ENCODE data around the gene GALR2.

- TF ChIP-seq POLR2AphosphoS5 (IDR thresholded peaks at IDR 0.05; ENCODE audit: low read depth, low read length), result 0 out of 2 replicates have a peak, but pooled peaks have one; percentile 14
- TF ChIP-seq CTCF (IDR thresholded peaks at IDR 0.05), result no peak
- no peak for TF ChIP-seq SIN3A (IDR thresholded peaks at IDR 0.05; ENCODE audit: borderline replicate concordance, insufficient read depth, low read depth, low read length)
- TF ChIP-seq, protein P1, sequence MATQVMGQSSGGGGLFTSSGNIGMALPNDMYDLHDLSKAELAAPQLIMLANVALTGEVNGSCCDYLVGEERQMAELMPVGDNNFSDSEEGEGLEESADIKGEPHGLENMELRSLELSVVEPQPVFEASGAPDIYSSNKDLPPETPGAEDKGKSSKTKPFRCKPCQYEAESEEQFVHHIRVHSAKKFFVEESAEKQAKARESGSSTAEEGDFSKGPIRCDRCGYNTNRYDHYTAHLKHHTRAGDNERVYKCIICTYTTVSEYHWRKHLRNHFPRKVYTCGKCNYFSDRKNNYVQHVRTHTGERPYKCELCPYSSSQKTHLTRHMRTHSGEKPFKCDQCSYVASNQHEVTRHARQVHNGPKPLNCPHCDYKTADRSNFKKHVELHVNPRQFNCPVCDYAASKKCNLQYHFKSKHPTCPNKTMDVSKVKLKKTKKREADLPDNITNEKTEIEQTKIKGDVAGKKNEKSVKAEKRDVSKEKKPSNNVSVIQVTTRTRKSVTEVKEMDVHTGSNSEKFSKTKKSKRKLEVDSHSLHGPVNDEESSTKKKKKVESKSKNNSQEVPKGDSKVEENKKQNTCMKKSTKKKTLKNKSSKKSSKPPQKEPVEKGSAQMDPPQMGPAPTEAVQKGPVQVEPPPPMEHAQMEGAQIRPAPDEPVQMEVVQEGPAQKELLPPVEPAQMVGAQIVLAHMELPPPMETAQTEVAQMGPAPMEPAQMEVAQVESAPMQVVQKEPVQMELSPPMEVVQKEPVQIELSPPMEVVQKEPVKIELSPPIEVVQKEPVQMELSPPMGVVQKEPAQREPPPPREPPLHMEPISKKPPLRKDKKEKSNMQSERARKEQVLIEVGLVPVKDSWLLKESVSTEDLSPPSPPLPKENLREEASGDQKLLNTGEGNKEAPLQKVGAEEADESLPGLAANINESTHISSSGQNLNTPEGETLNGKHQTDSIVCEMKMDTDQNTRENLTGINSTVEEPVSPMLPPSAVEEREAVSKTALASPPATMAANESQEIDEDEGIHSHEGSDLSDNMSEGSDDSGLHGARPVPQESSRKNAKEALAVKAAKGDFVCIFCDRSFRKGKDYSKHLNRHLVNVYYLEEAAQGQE (IDR thresholded peaks at IDR 0.05; ENCODE audit: insufficient read depth in 1 of 2, low read depth in 2 of 2, low read length in 1 of 2), result no peak
- no peak for TF ChIP-seq TCF7L2 (IDR thresholded peaks at IDR 0.05; ENCODE audit: low read depth, low read length)
These were observed 4.4 kb downstream of the GALR2 start, which contains the start of gene ZACN for GRCh38 chr17:76078860-76079534.

Measured in Panc1 (cell line).